RKO (cell line): ENCODE data around the gene NCOA1.
"Not testable (repeated sequence)": the region's sequence is repeated elsewhere in the genome, so short reads cannot be mapped to it uniquely, and the experiment has no call there.

Source experiments
- DNase-seq: peaks from one replicate; pipeline ENCODE4 v3.0.0-alpha.2; 2016; ENCODE audit warnings: low spot score

NCOA1 gene

GRCh38 chr2:24508878-24509277 lies 17.8 kb downstream of the NCOA1 start:
- DNase-seq, result no peak

GRCh38 chr2:24509425-24509824 lies 18.4 kb downstream of the NCOA1 start:
- no peak for DNase-seq

- no peak for DNase-seq
Measured at GRCh38 chr2:24509840-24510239, 18.8 kb downstream of the NCOA1 start.

- DNase-seq, result no peak
Measured at GRCh38 chr2:24510771-24511170, 19.7 kb downstream of the NCOA1 start.

- no peak for DNase-seq
Measured at GRCh38 chr2:24511198-24511597, 20.1 kb downstream of the NCOA1 start.

- no peak for DNase-seq
Measured at GRCh38 chr2:24511894-24512293, 20.8 kb downstream of the NCOA1 start.

GRCh38 chr2:24512404-24512803 lies 21.4 kb downstream of the NCOA1 start:
- no peak for DNase-seq

GRCh38 chr2:24512831-24513230 lies 21.8 kb downstream of the NCOA1 start:
- DNase-seq, result no peak

- DNase-seq, result no peak
Measured at GRCh38 chr2:24513281-24514071, 22.4 kb downstream of the NCOA1 start.

GRCh38 chr2:24514820-24515219 lies 23.8 kb downstream of the NCOA1 start:
- DNase-seq, result no peak

GRCh38 chr2:24515335-24515734 lies 24.3 kb downstream of the NCOA1 start:
- DNase-seq, result peak; percentile 66

GRCh38 chr2:24515831-24516230 lies 24.8 kb downstream of the NCOA1 start:
- peak; percentile 24 for DNase-seq

- no peak for DNase-seq
Measured at GRCh38 chr2:24517247-24517646, 26.2 kb downstream of the NCOA1 start.

GRCh38 chr2:24520175-24520574 lies 29.1 kb downstream of the NCOA1 start:
- DNase-seq, result no peak

GRCh38 chr2:24521162-24521857 lies 30.3 kb downstream of the NCOA1 start:
- DNase-seq, result no peak

- DNase-seq, result peak; percentile 14
Measured at GRCh38 chr2:24521975-24522639, 31.1 kb downstream of the NCOA1 start.

GRCh38 chr2:24527536-24527935 lies 36.5 kb downstream of the NCOA1 start:
- no peak for DNase-seq

- DNase-seq, result no peak
Measured at GRCh38 chr2:24530796-24531195, 39.7 kb downstream of the NCOA1 start.

GRCh38 chr2:24531610-24532009 lies 40.6 kb downstream of the NCOA1 start:
- not testable (repeated sequence) for DNase-seq

GRCh38 chr2:24532057-24532456 lies 41.0 kb downstream of the NCOA1 start:
- DNase-seq, result not testable (repeated sequence)

GRCh38 chr2:24533574-24533973 lies 42.5 kb downstream of the NCOA1 start:
- DNase-seq, result not testable (repeated sequence)

- no peak for DNase-seq
Measured at GRCh38 chr2:24538720-24539119, 47.7 kb downstream of the NCOA1 start.

- no peak for DNase-seq
Measured at GRCh38 chr2:24539258-24539657, 48.2 kb downstream of the NCOA1 start.
